Measurements from ENCODE around the gene PIK3R5. TPM values are rescaled to one million over a fixed set of nuclear protein-coding genes. Genes with fewer than 3 reads are reported as not detected.
A peak's percentile ranks its signal among the peaks of the same experiment; 100 is the strongest.
"Not testable (repeated sequence)": the region's sequence is repeated elsewhere in the genome, so short reads cannot be mapped to it uniquely, and the experiment has no call there.

PIK3R5 gene
- total RNA-seq, 1 donor from 2014 or later: 0.30 TPM

GRCh38 chr17:8991514-8992285 is 26.2 kb upstream of the PIK3R5 start:
- H3K9me3 Mint-ChIP-seq (ENCODE audit: unreplicated experiment): no peaks in the 10 kb centered on the region
- no peaks in the 10 kb centered on the region for H3K9me3 ChIP-seq (ENCODE audit: insufficient read depth, low read depth, low read length)
- H3K27ac ChIP-seq (ENCODE audit: low read depth, low read length): no peak overlapping the region
- FAIRE-seq (no peak), DNase-seq (ENCODE audit: low read depth) (peak; percentile 29)
- peaks cover 4% of the 10 kb centered on the region for H3K27me3 Mint-ChIP-seq (ENCODE audit: low read depth, unreplicated experiment)
- no peak overlapping the region for H3K4me3 ChIP-seq (ENCODE audit: insufficient read depth, low read depth, low read length)
- no peak overlapping the region for H3K9ac ChIP-seq (ENCODE audit: low read length)
- H2AFZ ChIP-seq (ENCODE audit: low read depth, low read length): peak overlapping the region; percentile 35
- TF ChIP-seq EZH2 (IDR thresholded peaks at IDR 0.05; ENCODE audit: insufficient read depth, low read length) (no peak), CTCF (IDR thresholded peaks at IDR 0.05; ENCODE audit: insufficient read depth, low read depth, low read length) (peak; percentile 76)
- no peak overlapping the region for H3K27ac Mint-ChIP-seq (ENCODE audit: unreplicated experiment)
- H3K4me1 Mint-ChIP-seq (ENCODE audit: low read depth, unreplicated experiment): peaks cover 5% of the 10 kb centered on the region
- H3K79me2 ChIP-seq (ENCODE audit: insufficient read depth, low read length): no peaks in the 10 kb centered on the region
- no peaks in the 10 kb centered on the region for H4K20me1 ChIP-seq (ENCODE audit: insufficient read depth, low read length)
- H3K27me3 ChIP-seq (ENCODE audit: insufficient read depth, low read length): peaks cover 3% of the 10 kb centered on the region
- H3K36me3 Mint-ChIP-seq (ENCODE audit: low read depth, unreplicated experiment): no peaks in the 10 kb centered on the region
- no peak overlapping the region for H3K4me2 ChIP-seq (ENCODE audit: low read length)
- no peaks in the 10 kb centered on the region for H3K4me1 ChIP-seq (ENCODE audit: insufficient read depth, low read length)
- H3K4me3 Mint-ChIP-seq (ENCODE audit: unreplicated experiment): no peak overlapping the region
- no peaks in the 10 kb centered on the region for H3K36me3 ChIP-seq (ENCODE audit: insufficient read depth, low read length)

- FAIRE-seq: not testable (repeated sequence)
These were observed 22.9 kb upstream of the PIK3R5 start for GRCh38 chr17:8988263-8988935.

GRCh38 chr17:8986295-8986694 is 20.8 kb upstream of the PIK3R5 start:
- no peak overlapping the region for H2AFZ ChIP-seq (ENCODE audit: low read depth, low read length)
- H3K36me3 ChIP-seq (ENCODE audit: insufficient read depth, low read length): no peaks in the 10 kb centered on the region
- no peak for FAIRE-seq

More at GRCh38 chr17:8988263-8988935, 22.9 kb upstream of the PIK3R5 start:
- H3K4me3 Mint-ChIP-seq (ENCODE audit: unreplicated experiment); H3K4me3 ChIP-seq (ENCODE audit: insufficient read depth, low read depth, low read length); H2AFZ ChIP-seq (ENCODE audit: low read depth, low read length); H3K36me3 ChIP-seq (ENCODE audit: insufficient read depth, low read length); H3K27ac ChIP-seq (ENCODE audit: low read depth, low read length); H3K27me3 Mint-ChIP-seq (ENCODE audit: low read depth, unreplicated experiment); H3K4me1 Mint-ChIP-seq (ENCODE audit: low read depth, unreplicated experiment); H3K79me2 ChIP-seq (ENCODE audit: insufficient read depth, low read length); H3K9me3 ChIP-seq (ENCODE audit: insufficient read depth, low read depth, low read length); H3K4me1 ChIP-seq (ENCODE audit: insufficient read depth, low read length); H3K9me3 Mint-ChIP-seq (ENCODE audit: unreplicated experiment); H4K20me1 ChIP-seq (ENCODE audit: insufficient read depth, low read length); H3K36me3 Mint-ChIP-seq (ENCODE audit: low read depth, unreplicated experiment); H3K27me3 ChIP-seq (ENCODE audit: insufficient read depth, low read length); H3K27ac Mint-ChIP-seq (ENCODE audit: unreplicated experiment); H3K4me2 ChIP-seq (ENCODE audit: low read length); H3K9ac ChIP-seq (ENCODE audit: low read length); DNase-seq (ENCODE audit: low read depth): not testable (repeated sequence)

More at GRCh38 chr17:8986295-8986694, 20.8 kb upstream of the PIK3R5 start:
- no peaks in the 10 kb centered on the region for H3K27me3 ChIP-seq (ENCODE audit: insufficient read depth, low read length)
- Mint-ChIP-seq H3K4me1 (ENCODE audit: low read depth, unreplicated experiment) (no peaks in the 10 kb centered on the region), H3K9me3 (ENCODE audit: unreplicated experiment) (no peaks in the 10 kb centered on the region), H3K27ac (ENCODE audit: unreplicated experiment) (no peak overlapping the region), H3K36me3 (ENCODE audit: low read depth, unreplicated experiment) (no peaks in the 10 kb centered on the region), H3K27me3 (ENCODE audit: low read depth, unreplicated experiment) (no peaks in the 10 kb centered on the region), H3K4me3 (ENCODE audit: unreplicated experiment) (no peak overlapping the region)
- H3K79me2 ChIP-seq (ENCODE audit: insufficient read depth, low read length): no peaks in the 10 kb centered on the region
- no peak overlapping the region for H3K9ac ChIP-seq (ENCODE audit: low read length)
- TF ChIP-seq EZH2 (IDR thresholded peaks at IDR 0.05; ENCODE audit: insufficient read depth, low read length) (no peak), CTCF (IDR thresholded peaks at IDR 0.05; ENCODE audit: insufficient read depth, low read depth, low read length) (no peak)
- DNase-seq (ENCODE audit: low read depth): no peak
- H3K27ac ChIP-seq (ENCODE audit: low read depth, low read length): no peak overlapping the region
- no peaks in the 10 kb centered on the region for H3K4me1 ChIP-seq (ENCODE audit: insufficient read depth, low read length)
- H3K9me3 ChIP-seq (ENCODE audit: insufficient read depth, low read depth, low read length): no peaks in the 10 kb centered on the region
- no peaks in the 10 kb centered on the region for H4K20me1 ChIP-seq (ENCODE audit: insufficient read depth, low read length)
- H3K4me3 ChIP-seq (ENCODE audit: insufficient read depth, low read depth, low read length): no peak overlapping the region
- H3K4me2 ChIP-seq (ENCODE audit: low read length): no peak overlapping the region

All from astrocyte (in vitro differentiated cells and primary cell).